VCaP (cell line): ENCODE results near the gene TCOF1.

Experiments used
- H3K27ac ChIP-seq: fragments of 450-650 bp; 2 replicates; pipeline ENCODE4 v1.5.1; 2017
- TF ChIP-seq, protein P1 (sequence below): fragments of 450-650 bp; conservative IDR thresholded peaks from 2 replicates; pipeline ENCODE4 v1.5.1; 2017; ENCODE audit warnings: mild to moderate bottlenecking, moderate library complexity

TCOF1 gene

DNA sequence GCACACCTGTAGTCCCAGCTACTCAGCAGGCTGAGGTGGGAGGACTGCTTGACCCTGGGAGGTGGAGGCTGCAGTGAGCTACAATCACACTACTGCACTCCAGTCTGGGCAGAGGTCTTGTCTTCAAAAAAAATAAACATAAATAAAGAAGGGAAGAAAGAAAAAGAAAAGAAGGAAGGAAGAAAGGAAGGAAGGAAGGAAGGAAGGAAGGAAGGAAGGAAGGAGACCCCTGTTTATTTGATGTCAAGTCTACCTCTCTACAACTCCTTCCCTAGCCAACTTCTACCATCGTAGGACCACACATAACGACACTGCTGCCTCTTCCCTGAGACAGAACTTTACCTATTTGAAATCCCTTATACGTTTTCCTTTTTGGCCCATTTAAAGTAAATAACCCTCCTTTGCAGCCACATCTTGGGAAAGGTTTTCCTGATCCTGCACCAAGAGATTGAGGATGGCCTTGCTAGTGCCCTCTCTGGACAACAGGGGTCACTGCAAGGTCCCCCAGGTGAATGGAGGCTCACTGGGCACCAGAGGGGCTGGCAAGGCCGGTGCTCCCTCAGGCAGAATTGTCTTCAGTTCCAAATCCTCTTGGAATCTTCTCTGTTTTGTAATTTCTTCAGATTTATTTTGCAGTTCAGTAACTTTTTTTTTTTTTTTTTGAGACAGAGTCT lies 81.5 kb downstream of the TCOF1 start:
- TF ChIP-seq, protein P1, sequence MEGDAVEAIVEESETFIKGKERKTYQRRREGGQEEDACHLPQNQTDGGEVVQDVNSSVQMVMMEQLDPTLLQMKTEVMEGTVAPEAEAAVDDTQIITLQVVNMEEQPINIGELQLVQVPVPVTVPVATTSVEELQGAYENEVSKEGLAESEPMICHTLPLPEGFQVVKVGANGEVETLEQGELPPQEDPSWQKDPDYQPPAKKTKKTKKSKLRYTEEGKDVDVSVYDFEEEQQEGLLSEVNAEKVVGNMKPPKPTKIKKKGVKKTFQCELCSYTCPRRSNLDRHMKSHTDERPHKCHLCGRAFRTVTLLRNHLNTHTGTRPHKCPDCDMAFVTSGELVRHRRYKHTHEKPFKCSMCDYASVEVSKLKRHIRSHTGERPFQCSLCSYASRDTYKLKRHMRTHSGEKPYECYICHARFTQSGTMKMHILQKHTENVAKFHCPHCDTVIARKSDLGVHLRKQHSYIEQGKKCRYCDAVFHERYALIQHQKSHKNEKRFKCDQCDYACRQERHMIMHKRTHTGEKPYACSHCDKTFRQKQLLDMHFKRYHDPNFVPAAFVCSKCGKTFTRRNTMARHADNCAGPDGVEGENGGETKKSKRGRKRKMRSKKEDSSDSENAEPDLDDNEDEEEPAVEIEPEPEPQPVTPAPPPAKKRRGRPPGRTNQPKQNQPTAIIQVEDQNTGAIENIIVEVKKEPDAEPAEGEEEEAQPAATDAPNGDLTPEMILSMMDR = peak; percentile 64
- H3K27ac ChIP-seq = no peak overlapping the region

DNA sequence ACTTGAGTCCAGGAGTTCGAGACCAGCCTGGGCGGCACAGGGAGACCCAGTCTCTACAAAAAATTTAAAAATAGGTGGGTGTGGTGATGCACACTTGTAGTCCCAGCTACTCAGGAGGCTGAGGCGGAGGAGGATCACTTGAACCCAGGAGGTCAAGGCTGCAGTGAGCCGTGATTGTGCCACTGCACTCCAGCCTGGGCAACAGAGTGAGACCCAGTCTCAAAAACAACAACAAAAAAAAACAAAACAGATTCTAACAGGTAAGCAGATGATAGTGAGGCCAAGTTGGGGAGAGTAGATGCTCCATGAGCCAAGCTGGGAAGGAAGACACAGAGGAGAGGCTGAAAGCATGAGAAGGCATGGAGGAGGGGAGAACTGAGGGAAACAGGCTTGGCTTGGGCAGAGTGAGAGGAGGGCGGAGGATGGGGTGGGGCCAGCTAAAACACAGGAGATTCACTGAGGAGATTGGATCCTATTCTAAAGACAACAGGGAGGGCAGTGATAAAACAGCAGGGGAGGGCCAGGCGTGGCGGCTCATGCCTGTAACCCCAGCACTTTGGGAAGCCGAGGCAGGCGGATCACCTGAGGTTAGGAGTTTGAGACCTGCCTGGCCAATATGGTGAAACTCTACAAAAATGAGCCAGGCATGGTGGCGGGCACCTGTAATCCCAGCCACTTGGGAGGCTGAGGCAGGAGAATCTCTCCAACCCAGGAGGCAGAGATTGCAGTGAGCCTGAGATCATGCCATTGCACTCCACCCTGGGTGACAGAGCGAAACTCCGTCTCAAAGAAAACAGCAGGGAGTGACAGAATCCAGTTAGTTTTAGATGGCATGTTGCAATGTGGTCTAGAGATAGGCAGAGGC lies 83.7 kb downstream of the TCOF1 start:
- TF ChIP-seq, protein P1 = no peak

DNA sequence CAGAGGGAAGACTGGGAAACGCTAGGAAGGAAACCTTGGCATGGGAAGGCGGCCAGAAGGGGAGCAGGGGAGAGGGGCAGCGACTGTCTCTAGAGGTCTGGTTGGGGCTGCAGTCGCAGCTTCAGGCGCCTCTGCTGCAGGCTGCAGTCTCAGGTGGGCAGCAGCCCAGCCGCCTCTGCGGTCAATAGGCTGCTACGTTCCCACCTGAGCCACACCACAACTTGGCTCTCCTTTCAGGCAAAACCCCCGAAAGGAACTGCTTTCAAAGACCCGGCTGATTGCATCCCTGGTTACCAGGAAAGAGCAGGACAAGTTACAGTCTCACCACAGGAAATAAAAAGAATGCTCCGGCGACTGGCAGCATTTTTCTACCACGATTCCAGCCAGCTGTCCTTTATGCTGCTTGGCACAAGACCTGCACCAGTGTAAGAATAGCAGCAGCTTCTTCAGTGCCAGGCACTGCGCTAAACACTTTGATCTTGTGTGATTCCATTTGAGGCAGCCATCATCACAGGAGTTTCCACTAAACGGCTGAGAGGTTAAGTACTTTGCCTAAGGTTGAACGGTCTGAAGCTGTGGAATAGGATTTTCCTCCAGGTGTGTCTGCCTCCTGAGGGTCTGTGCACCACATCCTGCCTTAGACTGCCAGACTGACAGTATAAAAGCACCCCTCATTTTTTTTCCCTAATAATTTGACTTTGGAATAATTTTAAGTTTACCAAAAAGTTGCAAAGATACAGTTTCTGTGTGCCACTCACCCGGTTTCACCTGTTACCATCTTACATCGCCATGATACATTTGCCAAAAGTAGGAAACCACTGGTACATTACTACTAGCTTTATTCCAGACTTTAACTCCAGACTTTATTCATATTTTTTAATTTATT lies 84.6 kb downstream of the TCOF1 start:
- TF ChIP-seq, protein P1 = no peak
- H3K27ac ChIP-seq = no peak overlapping the region

More for the DNA sequence above, 83.7 kb downstream of the TCOF1 start:
- H3K27ac ChIP-seq = no peak overlapping the region

DNA sequence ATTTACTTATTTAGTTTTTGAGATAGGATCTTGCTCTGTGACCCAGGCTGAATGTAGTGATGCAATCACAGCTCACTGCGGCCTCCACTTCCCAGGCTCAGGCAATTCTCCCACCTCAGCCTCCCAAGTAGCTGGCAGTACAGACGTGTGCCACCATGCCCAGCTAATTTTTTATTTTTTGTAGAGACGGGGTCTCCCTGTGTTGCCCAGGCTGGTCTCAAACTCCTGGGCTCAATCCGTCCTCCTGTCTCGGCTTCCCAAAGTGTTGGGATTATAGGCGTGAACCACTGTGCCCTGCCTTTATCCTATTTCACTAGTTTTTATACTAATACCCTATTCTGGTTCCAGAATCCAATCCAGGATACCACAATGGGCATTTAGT lies 85.2 kb downstream of the TCOF1 start:
- H3K27ac ChIP-seq = no peak overlapping the region
- TF ChIP-seq, protein P1 = no peak

DNA sequence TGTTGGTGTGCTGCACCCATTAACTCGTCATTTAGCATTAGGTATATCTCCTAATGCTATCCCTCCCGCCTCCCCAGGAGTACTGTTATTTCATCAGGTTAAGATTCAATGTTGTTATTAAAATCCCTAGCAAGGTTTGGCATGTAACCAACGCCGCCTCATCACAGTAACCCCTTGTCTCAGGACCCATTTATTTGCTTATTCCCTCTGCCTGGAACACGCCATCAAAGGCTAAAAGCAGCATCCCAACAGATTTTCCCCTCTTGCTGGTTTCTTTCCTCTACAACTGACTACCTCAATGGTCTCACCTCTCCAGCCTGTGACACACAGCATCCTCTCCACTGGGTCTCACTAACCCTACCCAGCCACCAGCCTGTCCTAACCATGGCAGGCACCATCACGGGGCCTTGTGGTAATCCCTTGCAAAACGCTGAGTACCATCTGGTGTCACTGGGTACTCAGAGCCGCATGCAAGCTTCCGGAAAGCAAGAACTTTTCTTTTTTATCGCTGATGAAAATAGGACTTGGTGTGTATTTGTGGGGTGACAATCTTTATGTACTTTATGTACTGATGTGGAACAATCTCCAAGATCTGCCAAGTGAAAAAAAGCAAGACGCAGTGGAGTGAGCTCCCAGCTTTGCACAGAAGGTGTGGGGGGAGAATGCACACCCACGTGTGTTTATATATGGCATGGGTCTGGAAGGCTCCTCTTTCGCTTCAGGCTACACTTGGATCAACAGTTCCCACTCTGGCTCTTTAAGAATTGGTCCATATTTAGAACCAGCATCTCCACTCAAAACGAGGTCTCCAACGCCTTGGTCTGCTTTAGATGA lies 86.0 kb downstream of the TCOF1 start:
- H3K27ac ChIP-seq = no peak overlapping the region
- TF ChIP-seq, protein P1 = no peak

DNA sequence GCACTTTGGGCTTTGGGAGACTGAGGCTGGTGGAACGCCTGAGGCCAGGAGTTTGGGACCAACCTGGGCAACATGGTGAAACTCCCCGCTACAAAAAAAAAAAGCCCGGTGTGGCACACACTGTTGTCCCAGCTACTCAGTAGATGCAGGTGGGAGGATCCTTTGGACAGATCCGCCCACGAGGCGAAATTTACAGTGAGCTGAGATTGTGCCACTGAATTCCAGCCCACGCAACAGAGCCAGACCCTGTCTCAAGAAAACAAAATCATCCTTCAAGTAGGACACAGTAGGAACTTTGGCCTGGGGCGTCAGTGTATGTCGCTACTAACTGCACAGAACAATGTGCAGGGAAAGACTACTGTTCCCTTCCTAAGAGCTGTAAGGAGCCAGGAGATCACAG lies 87.3 kb downstream of the TCOF1 start:
- TF ChIP-seq, protein P1 = no peak
- H3K27ac ChIP-seq = no peak overlapping the region
